H1 (cell line): ENCODE results near the gene MAGI2. TPM values are rescaled to one million over a fixed set of nuclear protein-coding genes. Genes with fewer than 3 reads are reported as not detected.

Experiments used
- CTCF ChIA-PET: fragments of 300-600 bp; sonication (Branson Sonifier 250); formaldehyde crosslinking; loops from one replicate; lab custom pipeline; 2021; ENCODE audit not compliant: partially characterized antibody; lab: Charles Lee
- POLR2A ChIA-PET: fragments of 300-600 bp; sonication (Branson Sonifier 250); formaldehyde crosslinking; loops from one replicate; lab custom pipeline; 2021; ENCODE audit warnings: inconsistent platforms; ENCODE audit not compliant: partially characterized antibody; lab: Charles Lee
- DNase-seq, 2 experiments: peaks; one replicate each; pipeline versions ENCODE4 v3.0.0 to v3.0.0-alpha.2; 2010 to 2022; ENCODE audit warnings: low spot score in 2 of 2, low read depth in 1 of 2, mixed read lengths in 1 of 2
- FAIRE-seq: peaks from 2 replicates; lab custom pipeline; 2011; peaks lifted over from hg19 to GRCh38; lab: Jason Lieb, UNC
- H2AFZ ChIP-seq: 2 replicates; pipeline ENCODE4 v1.8.1; 2012; ENCODE audit warnings: low read length, inconsistent platforms
- H2AK5ac ChIP-seq: 2 replicates; pipeline ENCODE4 v1.6.1; 2013; ENCODE audit warnings: low read depth, low read length
- H2BK120ac ChIP-seq: replicated peaks from 2 replicates; pipeline ENCODE3; 2013; ENCODE audit warnings: low read depth, low read length, inconsistent platforms
- H2BK12ac ChIP-seq: 2 replicates; pipeline ENCODE4 v1.6.1; 2013; ENCODE audit warnings: low read depth, low read length
- H2BK15ac ChIP-seq: 2 replicates; pipeline ENCODE4 v1.6.1; 2013; ENCODE audit warnings: low read length
- H2BK20ac ChIP-seq: 2 replicates; pipeline ENCODE4 v1.6.1; 2013; ENCODE audit warnings: low read length
- H2BK5ac ChIP-seq: 2 replicates; pipeline ENCODE4 v1.6.1; 2013; ENCODE audit warnings: low read depth, low read length
- H3K14ac ChIP-seq: 2 replicates; pipeline ENCODE4 v1.6.1; 2013; ENCODE audit warnings: inconsistent platforms; ENCODE audit not compliant: insufficient read length
- H3K18ac ChIP-seq: 2 replicates; pipeline ENCODE4 v1.6.1; 2013; ENCODE audit warnings: low read length; ENCODE audit errors: extremely low read depth
- H3K23ac ChIP-seq: 2 replicates; pipeline ENCODE4 v1.6.1; 2013; ENCODE audit warnings: inconsistent platforms; ENCODE audit not compliant: insufficient read length
- H3K23me2 ChIP-seq: 2 replicates; pipeline ENCODE4 v1.6.1; 2013; ENCODE audit warnings: low read depth, low read length
- H3K27ac ChIP-seq: 2 replicates; pipeline ENCODE4 v1.6.1; 2011; ENCODE audit warnings: low read depth, low read length, inconsistent platforms
- H3K27me3 ChIP-seq, 4 experiments: replicated peaks in 1 of 4; 1 replicate in 1 of 4; 2 replicates in 3 of 4; pipeline versions ENCODE4 v1.6.1 to v1.8.1; 2011 to 2013; ENCODE audit warnings: low read length in 3 of 4, mild to moderate bottlenecking in 3 of 4, inconsistent platforms in 2 of 4, mixed read lengths in 2 of 4, moderate library complexity in 1 of 4; ENCODE audit not compliant: control insufficient read depth in 3 of 4, insufficient read depth in 3 of 4; ENCODE audit errors: extremely low read depth in 1 of 4
- H3K36me3 ChIP-seq, 4 experiments: 2 replicates each; pipeline versions ENCODE4 v1.6.1 to v1.8.1; 2011 to 2013; ENCODE audit warnings: mild to moderate bottlenecking in 4 of 4, low read length in 3 of 4, moderate library complexity in 2 of 4, control low read depth in 1 of 4, inconsistent platforms in 1 of 4; ENCODE audit not compliant: insufficient read depth in 4 of 4, control insufficient read depth in 2 of 4
- H3K4ac ChIP-seq: replicated peaks from 2 replicates; pipeline ENCODE3; 2013; ENCODE audit warnings: low read length, low read depth, mixed read lengths, inconsistent platforms; ENCODE audit not compliant: insufficient read length
- H3K4me1 ChIP-seq, 4 experiments: replicated peaks in 1 of 4; 1 replicate in 1 of 4; 2 replicates in 3 of 4; pipeline versions ENCODE4 v1.6.1 to v1.8.1; 2011 to 2013; ENCODE audit warnings: low read length in 3 of 4, inconsistent platforms in 2 of 4, mixed read lengths in 1 of 4; ENCODE audit not compliant: insufficient read depth in 4 of 4, control insufficient read depth in 3 of 4
- H3K4me2 ChIP-seq, 2 experiments: 2 replicates each; pipeline versions ENCODE4 v1.6.1 to v1.8.1; 2011 to 2013; ENCODE audit warnings: low read depth in 2 of 2, low read length in 2 of 2, control low read depth in 1 of 2, inconsistent platforms in 1 of 2, mild to moderate bottlenecking in 1 of 2; ENCODE audit not compliant: insufficient read depth in 1 of 2
- H3K4me3 ChIP-seq, 4 experiments: fragments of 200-600, 300-600 bp in 1 of 4; sonication (generic), shearing (Covaris generic), sonication (Bioruptor Twin) in 1 of 4; 2 replicates each; pipeline versions ENCODE4 v1.5.1 to v1.8.1; 2011 to 2016; ENCODE audit warnings: low read length in 4 of 4, low read depth in 3 of 4, control low read depth in 2 of 4, inconsistent platforms in 2 of 4, mild to moderate bottlenecking in 2 of 4, mixed read lengths in 1 of 4, moderate library complexity in 1 of 4; ENCODE audit not compliant: insufficient read depth in 2 of 4; ENCODE audit errors: extremely low read depth in 1 of 4
- H3K56ac ChIP-seq: replicated peaks from 2 replicates; pipeline ENCODE3; 2013; ENCODE audit warnings: low read depth, mild to moderate bottlenecking, mixed read lengths, low read length, inconsistent platforms; ENCODE audit not compliant: insufficient read length
- H3K79me1 ChIP-seq: 2 replicates; pipeline ENCODE4 v1.6.1; 2013; ENCODE audit warnings: low read depth, low read length, control low read depth
- H3K79me2 ChIP-seq, 2 experiments: 2 replicates each; pipeline versions ENCODE4 v1.6.1 to v1.8.1; 2012 to 2013; ENCODE audit warnings: low read length in 2 of 2, mild to moderate bottlenecking in 2 of 2, inconsistent platforms in 1 of 2; ENCODE audit not compliant: insufficient read depth in 2 of 2, control insufficient read depth in 1 of 2
- H3K9ac ChIP-seq, 4 experiments: replicated peaks in 1 of 4; 1 replicate in 1 of 4; 2 replicates in 3 of 4; pipeline versions ENCODE4 v1.6.1 to v1.8.1; 2011 to 2013; ENCODE audit warnings: low read depth in 3 of 4, low read length in 3 of 4, control low read depth in 2 of 4, mild to moderate bottlenecking in 2 of 4, moderate library complexity in 2 of 4, inconsistent platforms in 1 of 4; ENCODE audit errors: extremely low read depth in 1 of 4
- H3K9me3 ChIP-seq, 2 experiments: 2 replicates each; pipeline versions ENCODE4 v1.6.1 to v1.8.1; 2012 to 2013; ENCODE audit warnings: mild to moderate bottlenecking in 2 of 2, moderate library complexity in 2 of 2, control low read depth in 1 of 2, inconsistent platforms in 1 of 2, low read depth in 1 of 2, low read length in 1 of 2, mixed read lengths in 1 of 2; ENCODE audit not compliant: insufficient read depth in 2 of 2
- H4K20me1 ChIP-seq, 2 experiments: replicated peaks in 1 of 2; 2 replicates each; pipeline versions ENCODE3 to v1.8.1; 2011 to 2013; ENCODE audit warnings: inconsistent platforms in 2 of 2, low read length in 2 of 2, mild to moderate bottlenecking in 1 of 2; ENCODE audit not compliant: insufficient read depth in 2 of 2, control insufficient read depth in 1 of 2
- H4K5ac ChIP-seq: 2 replicates; pipeline ENCODE4 v1.6.1; 2013; ENCODE audit warnings: low read length, low read depth, mixed read lengths, inconsistent platforms; ENCODE audit not compliant: insufficient read length
- H4K8ac ChIP-seq: 2 replicates; pipeline ENCODE4 v1.8.0; 2013; ENCODE audit warnings: mild to moderate bottlenecking, moderate library complexity, low read length, inconsistent platforms; ENCODE audit not compliant: insufficient read depth; ENCODE audit errors: extremely low read depth
- H4K91ac ChIP-seq: replicated peaks from 2 replicates; pipeline ENCODE3; 2013; ENCODE audit warnings: low read length, mixed read lengths, inconsistent platforms; ENCODE audit not compliant: insufficient read length
- BRCA1 ChIP-seq: IDR thresholded peaks from 2 replicates; pipeline ENCODE4 v1.6.1; 2012; ENCODE audit warnings: low read depth, low read length, improper control_type of control experiment
- GTF2F1 ChIP-seq: IDR thresholded peaks from 2 replicates; pipeline ENCODE4 v1.6.1; 2012; ENCODE audit warnings: low read depth, low read length, improper control_type of control experiment, borderline replicate concordance
- YY1 ChIP-seq: IDR thresholded peaks from 2 replicates; pipeline ENCODE4 v1.6.1; 2011; ENCODE audit warnings: low read depth, mild to moderate bottlenecking, low read length
- WGBS, 2 experiments: shearing (Covaris generic) in 1 of 2; methylation state at CpG; one replicate each; pipeline versions ENCODE4 v1.1.6 to v1.1.7; 2013 to 2015; ENCODE audit warnings: low lambda C conversion rate in 2 of 2, mixed read lengths in 2 of 2, inconsistent platforms in 1 of 2, low coverage in 1 of 2, missing lambda C conversion rate in 1 of 2; ENCODE audit not compliant: insufficient replicate concordance in 2 of 2, insufficient coverage in 1 of 2, insufficient read length in 1 of 2; ENCODE audit errors: extremely low coverage in 1 of 2, missing lambda C conversion rate in 1 of 2; 5-methylcytosine and 5-hydroxymethylcytosine counted together
- polyA plus RNA-seq, 7 experiments: library from polyadenylated mRNA; depleted of rRNA in 3 of 7; stranded (reverse) in 5 of 7; unstranded in 2 of 7; fragments of >200 nt in 5 of 7; fragments of 200-250 nt in 2 of 7; gene quantifications; 1 replicate in 5 of 7; 2 replicates in 1 of 7; 4 replicates in 1 of 7; pipeline versions ENCODE4 v1.2.1 to v1.2.3, GENCODE V29; 2011 to 2013; ENCODE audit warnings: missing spikeins in 2 of 7, mixed read lengths in 2 of 7
- total RNA-seq: library from RNA; stranded (reverse); fragmentation: NEBNext Ultra II Directional; extraction: Animal tissue kit (Norgen Biotek cat#: 25700); gene quantifications from 2 replicates; pipeline ENCODE4 v1.2.1, GENCODE V29; 2021

The MAGI2 gene
- total and polyA plus RNA-seq, 2 of the 8 experiments (the other 6 are each of a cell fraction or from before 2014, with no cell fraction given): 6.0 to 27.3 TPM

DNA sequence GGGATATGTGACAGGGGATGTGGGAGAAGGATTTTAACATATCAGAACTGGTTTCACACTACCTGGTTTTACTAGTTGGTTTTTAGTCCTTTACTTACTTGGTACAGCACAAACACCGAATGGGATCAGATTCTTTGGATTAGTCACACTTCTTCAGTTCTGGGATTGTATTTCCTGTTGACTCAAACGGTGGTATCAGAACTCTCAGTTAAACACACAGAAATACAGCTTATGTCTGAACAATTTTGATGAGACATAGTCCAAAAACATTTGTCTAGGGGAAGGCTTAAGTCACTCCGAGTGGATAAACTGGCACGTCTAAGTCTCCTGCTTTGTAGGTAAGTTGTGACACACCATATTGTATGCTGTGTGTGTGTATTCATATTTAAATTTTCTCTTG lies 1174.4 kb downstream of the MAGI2 start:
- H3K14ac ChIP-seq: no peak overlapping the region
- H3K9me3 ChIP-seq: no peaks in the 10 kb centered on the region
- no peak overlapping the region for H4K91ac ChIP-seq
- no peak overlapping the region for H2BK5ac ChIP-seq
- H3K4me1 ChIP-seq: no peaks in the 10 kb centered on the region
- DNase-seq (no peak), FAIRE-seq (no peak)
- no peak overlapping the region for H4K5ac ChIP-seq
- H3K79me2 ChIP-seq: no peaks in the 10 kb centered on the region
- H2BK15ac ChIP-seq: no peak overlapping the region
- no peak overlapping the region for H2BK20ac ChIP-seq
- TF ChIP-seq YY1: no peak
- TF ChIP-seq BRCA1: no peak
- no peak for TF ChIP-seq GTF2F1
- 93% methylated on average over 4 of the region's 4 CpGs; no CpG with 5 or more reads in 1 of the 2 experiments for WGBS, 2 experiments
- ChIA-PET POLR2A (no interaction called here), CTCF (interaction anchor here (0.8 to 1.7 kb wide), 4 partner anchors 11 to 709 kb away, joined by 3 to 5 read pairs (median 3); no protein-coding TSS in a partner anchor)
- H3K4me2 ChIP-seq: no peak overlapping the region
- no peak overlapping the region for H3K23ac ChIP-seq
- H3K9ac ChIP-seq: no peak overlapping the region
- no peak overlapping the region for H3K27ac ChIP-seq
- no peak overlapping the region for H2BK12ac ChIP-seq
- H3K23me2 ChIP-seq: no peaks in the 10 kb centered on the region
- H3K18ac ChIP-seq: no peak overlapping the region
- no peak overlapping the region for H3K4ac ChIP-seq
- H3K79me1 ChIP-seq: no peaks in the 10 kb centered on the region
- no peak overlapping the region for H3K56ac ChIP-seq
- no peak overlapping the region for H3K4me3 ChIP-seq
- 0 out of 8 replicates have a peak, but pooled peaks cover 0 to 2% (median 0%) of the 10 kb centered on the region in 4 experiments for H3K36me3 ChIP-seq
- H2AK5ac ChIP-seq: no peak overlapping the region
- H4K20me1 ChIP-seq: no peaks in the 10 kb centered on the region
- H4K8ac ChIP-seq: no peak overlapping the region
- no peaks in the 10 kb centered on the region for H3K27me3 ChIP-seq
- no peak overlapping the region for H2AFZ ChIP-seq
- no peak overlapping the region for H2BK120ac ChIP-seq
